HG03097 (cell line): ENCODE results near the gene CACNA1D.
"Not testable (repeated sequence)": the region's sequence is repeated elsewhere in the genome, so short reads cannot be mapped to it uniquely, and the experiment has no call there.

Source experiments
- ATAC-seq: cut with Tn5 transposase; IDR thresholded peaks from one replicate; pipeline ENCODE4 v1.9.1; 2021; ENCODE audit not compliant: unreplicated experiment, low FRiP score

CACNA1D gene

GRCh38 chr3:53570709-53571108, 76.3 kb downstream of the CACNA1D start:
- no peak for ATAC-seq

- no peak for ATAC-seq
Observed at GRCh38 chr3:53571264-53571663, 76.9 kb downstream of the CACNA1D start.

- not testable (repeated sequence) for ATAC-seq
Observed at GRCh38 chr3:53572184-53572583, 77.8 kb downstream of the CACNA1D start.

- no peak for ATAC-seq
Observed at GRCh38 chr3:53577506-53577905, 83.1 kb downstream of the CACNA1D start.

DNA sequence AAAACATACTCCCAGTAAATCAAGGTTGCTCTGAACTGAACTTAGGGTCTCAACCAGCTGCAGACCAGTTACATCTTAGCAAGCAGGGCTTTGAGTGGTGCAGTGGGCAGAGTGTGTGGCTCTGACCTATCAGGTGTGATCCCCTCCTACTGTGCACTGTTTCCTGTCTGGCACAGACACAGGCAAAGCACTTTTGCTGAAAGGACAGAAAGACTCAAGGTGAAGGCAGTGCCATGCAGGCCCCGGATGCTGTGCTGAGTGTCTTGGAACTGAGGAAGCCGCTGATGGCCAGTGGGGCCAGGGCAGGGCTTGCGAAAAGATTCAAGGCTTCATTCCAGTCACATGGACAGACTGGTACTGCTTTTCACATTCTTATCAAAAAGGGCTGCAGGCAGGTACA, 85.2 kb downstream of the CACNA1D start:
- ATAC-seq, result no peak

DNA sequence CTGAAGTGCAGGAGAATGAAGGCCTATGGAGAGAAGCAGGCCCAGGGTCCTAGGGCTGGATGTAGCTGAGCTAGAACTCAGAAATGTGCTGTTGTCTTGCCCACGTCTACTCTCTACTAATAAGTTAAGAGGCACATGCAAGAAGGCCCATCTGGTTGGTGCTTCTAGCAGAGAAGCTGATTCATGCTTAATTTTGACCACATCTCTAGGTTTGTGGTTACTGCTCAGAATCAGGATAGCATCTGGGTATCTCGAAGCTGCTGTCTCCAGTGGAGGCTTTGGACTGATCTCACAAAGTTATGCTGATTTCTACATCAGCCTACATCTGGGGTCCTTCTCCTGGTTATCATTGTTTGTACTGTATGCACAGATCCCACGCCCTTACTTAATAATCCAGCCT, 87.3 kb downstream of the CACNA1D start:
- ATAC-seq, result no peak

DNA sequence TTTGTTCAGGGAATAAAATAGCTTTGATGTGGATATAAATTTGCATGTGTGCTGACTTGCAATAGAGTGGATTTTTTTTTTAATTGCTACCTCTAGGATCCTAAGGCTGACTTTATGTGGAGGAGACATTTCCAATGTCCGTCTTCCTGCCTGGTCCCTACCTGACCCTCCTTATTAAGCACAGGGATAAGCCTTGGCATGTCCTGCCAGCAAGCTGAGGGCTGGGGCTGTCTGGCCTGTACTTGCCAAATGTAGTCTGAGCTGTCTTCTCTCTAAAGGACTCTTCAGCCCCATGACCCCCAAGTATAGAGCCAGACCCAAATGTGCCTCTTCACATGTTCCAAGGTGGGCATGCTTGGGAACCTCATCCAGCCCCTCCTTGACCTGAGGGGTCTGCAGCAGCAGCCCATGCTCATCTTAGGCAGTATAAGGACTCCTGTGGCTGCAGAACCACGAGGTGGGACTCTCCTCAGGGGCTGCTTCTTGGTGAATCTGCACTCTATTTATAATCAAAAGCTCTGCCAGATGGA, 88.8 kb downstream of the CACNA1D start:
- no peak for ATAC-seq

DNA sequence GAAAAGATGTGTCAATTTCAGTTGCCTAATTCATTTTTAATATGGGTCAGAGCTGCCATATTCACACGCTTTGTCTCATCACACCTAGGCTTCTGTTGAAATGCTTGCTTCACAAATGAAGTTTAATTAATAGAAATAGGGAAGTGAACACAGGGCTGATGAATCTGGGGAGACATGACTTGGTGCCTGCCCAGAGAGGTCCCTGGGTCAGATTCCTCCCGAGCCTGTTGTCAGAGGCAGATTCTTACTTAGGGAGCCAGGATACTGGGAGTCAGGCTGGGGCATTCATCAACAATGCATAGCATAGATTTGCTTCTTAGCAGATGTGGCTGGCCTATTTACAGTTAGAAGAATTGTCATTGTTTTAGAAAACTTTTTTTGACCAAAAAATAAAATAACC, 90.6 kb downstream of the CACNA1D start:
- no peak for ATAC-seq

GRCh38 chr3:53585627-53586026, 91.2 kb downstream of the CACNA1D start:
- no peak for ATAC-seq

GRCh38 chr3:53588122-53588521, 93.7 kb downstream of the CACNA1D start:
- no peak for ATAC-seq

DNA sequence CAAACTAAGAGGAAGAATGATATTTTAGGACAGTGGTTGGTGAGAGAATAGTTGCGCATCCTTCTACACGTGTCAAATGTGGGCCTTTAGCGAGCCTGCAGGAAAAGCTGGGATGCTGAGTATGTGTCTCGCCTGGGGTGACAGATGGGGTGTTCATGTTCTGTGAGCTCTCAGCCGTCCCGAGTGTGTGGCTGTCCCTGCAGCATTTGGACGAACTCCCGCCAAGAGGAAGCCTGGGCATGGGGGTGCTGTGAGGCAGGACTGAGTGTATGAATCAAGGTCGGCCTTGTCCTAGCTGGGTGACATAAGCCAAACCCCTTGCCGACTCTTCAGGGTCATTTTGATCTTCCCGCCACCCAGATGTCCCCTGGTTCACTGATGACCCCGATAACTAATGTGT, 94.8 kb downstream of the CACNA1D start:
- ATAC-seq, result no peak

GRCh38 chr3:53589806-53590205, 95.4 kb downstream of the CACNA1D start:
- no peak for ATAC-seq

DNA sequence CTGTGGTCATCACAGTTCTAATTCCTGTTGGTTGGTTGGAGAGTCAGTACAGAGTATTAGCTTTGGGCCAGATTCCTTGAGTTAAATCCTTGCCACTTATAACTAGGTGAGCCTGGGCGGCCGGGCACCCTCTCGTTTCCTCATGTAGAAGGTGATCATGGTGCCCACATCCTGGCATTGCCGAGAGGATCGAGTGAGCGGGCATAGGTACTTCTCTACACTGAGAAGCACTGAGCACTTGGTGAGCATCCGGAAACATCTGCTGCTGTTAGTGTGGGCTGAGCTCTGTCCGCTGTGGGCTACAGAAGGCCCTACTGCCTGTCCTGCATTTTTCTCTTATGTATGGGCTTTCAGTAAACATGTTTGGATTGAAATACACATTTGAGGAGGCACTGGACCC, 96.2 kb downstream of the CACNA1D start:
- no peak for ATAC-seq

DNA sequence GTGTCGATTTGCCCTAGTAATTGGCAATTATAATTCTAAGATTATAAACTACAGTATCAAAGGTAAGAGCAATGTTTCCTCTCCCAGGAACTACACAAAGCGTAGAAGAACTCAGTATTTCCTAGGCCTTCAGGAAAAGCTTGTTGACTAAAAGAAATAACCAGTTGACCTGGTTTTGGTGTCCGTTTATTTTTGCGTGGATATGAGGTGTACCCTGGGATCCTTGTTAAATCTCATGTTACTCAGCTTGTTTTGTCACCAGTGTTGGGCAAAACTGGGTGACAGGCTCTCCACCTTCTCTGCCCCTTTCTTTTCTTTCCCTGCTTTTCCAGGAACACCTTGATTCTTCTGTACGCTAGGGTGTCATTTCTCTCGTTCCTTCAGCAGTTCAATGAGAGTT, 97.2 kb downstream of the CACNA1D start:
- ATAC-seq, result no peak

- no peak for ATAC-seq
Observed at GRCh38 chr3:53592862-53593261, 98.5 kb downstream of the CACNA1D start.

DNA sequence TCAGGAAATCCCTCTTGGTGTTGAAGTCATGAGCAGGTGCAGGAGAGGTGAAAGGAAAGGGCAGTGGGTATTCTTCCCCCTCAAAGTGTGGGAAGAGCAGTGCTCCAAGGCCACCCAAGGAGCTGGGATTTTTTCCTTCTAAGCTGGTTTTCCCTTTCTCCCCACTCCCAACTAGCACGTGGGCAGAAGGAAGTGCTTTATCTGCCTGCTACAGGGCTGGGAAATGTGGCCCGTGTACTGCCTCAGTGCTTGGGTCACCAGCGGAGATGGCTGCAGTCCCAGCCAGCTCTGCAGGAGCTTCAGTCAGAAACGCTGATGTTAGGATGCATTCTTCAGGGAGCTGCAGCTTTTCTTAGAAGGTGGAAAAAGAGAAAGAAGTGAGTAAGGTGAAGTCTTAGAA, 99.2 kb downstream of the CACNA1D start:
- ATAC-seq, result no peak

DNA sequence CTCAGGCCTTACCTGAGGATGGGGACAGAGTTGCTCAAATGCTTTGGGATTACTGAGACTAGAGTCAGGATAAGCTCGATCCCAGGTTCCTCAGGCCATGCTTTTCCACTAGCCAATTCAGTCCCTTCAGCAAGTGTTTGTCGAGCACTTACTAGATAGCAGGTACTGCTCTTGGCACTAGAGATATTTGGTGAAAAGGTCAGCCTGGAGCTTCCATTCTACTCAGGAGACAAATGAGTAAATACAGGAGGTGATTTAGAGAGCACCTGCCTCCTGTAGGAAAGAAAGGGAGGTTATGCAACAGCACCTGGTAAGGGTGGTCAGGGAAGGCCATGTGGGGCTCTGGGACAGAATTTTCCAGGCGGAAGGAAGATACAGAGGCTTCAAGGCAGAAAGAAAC, 99.9 kb downstream of the CACNA1D start:
- no peak for ATAC-seq

DNA sequence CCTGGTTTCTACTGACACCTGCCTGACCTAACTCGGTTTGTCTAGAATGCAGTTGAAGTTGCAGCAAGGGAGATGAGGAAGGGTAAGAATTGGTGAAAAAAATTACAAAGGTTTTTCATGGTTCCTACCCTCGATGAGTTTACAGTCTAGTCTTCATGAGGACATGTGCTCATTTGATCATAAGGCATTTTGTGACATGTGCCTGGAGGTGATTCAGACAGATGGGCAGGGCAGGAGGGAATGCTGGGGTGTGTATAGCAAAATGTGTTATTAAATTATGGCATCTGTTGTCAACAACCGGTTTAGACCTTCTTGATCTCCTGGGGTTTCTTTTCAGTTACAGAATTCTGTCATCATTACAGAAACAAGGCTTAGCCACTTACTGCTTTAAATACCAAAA, 101.2 kb downstream of the CACNA1D start:
- ATAC-seq, result no peak

- no peak for ATAC-seq
Observed at GRCh38 chr3:53597136-53597915, 102.9 kb downstream of the CACNA1D start.

DNA sequence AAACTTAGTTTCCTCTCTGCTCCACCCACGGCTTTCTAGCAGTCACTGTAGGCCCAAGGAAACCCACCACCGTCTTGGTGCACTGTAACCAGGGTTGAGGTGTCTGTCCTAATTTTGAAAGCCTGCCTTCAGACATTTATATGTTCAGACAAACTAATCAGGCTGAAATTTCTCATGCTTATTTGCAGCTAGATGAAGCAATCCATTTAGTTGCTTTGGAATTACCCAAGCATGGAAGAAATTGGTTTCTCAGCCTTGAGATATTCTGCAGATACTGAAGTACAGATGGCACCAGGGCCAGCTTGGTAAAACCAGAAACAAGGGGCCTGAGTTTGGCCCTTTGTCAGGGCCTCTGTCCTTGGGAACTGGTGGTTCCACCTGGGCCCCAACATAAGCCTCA, 105.4 kb downstream of the CACNA1D start:
- ATAC-seq, result no peak

- no peak for ATAC-seq
Observed at GRCh38 chr3:53602866-53603265, 108.5 kb downstream of the CACNA1D start.

GRCh38 chr3:53604232-53604631, 109.8 kb downstream of the CACNA1D start:
- ATAC-seq, result no peak

GRCh38 chr3:53606793-53607192, 112.4 kb downstream of the CACNA1D start:
- ATAC-seq, result no peak
